Mammary epithelial cell (primary cell): Measurements from ENCODE around the gene SIT1.

ENCODE experiments used
- CTCF ChIP-seq, 2 donors: IDR thresholded peaks in 1 of 2; conservative IDR thresholded peaks in 1 of 2; 2 replicates each; pipeline ENCODE4 v1.5.1; 2011 to 2012; ENCODE audit warnings: inconsistent platforms in 2 of 2, low read length in 2 of 2, mild to moderate bottlenecking in 2 of 2, control low read depth in 1 of 2, low read depth in 1 of 2; ENCODE audit not compliant: insufficient read depth in 1 of 2; ENCODE audit errors: extremely low read depth in 1 of 2
- EZH2 ChIP-seq: IDR thresholded peaks from 2 replicates; pipeline ENCODE4 v1.6.1; 2012; ENCODE audit warnings: low read length, inconsistent platforms, borderline replicate concordance

GRCh38 chr9:35618854-35619799 lies 31.6 kb downstream of the SIT1 start:
- TF ChIP-seq CTCF (conservative IDR thresholded peaks at IDR 0.05 in 1 of 2, IDR thresholded peaks at IDR 0.05 in 1 of 2; ENCODE audit: extremely low read depth in 1 of 2, insufficient read depth in 1 of 2, low read depth in 1 of 2, low read length in 2 of 2) (no peak), EZH2 (no peak)
